Osteocyte (in vitro differentiated cells): ENCODE measurements around the gene TEX44. TPM values are rescaled to one million over a fixed set of nuclear protein-coding genes. Genes with fewer than 3 reads are reported as not detected.

Experiments
- DNase-seq: peaks from one replicate; pipeline ENCODE4 v3.0.0; 2021; ENCODE audit warnings: mixed read lengths; ENCODE audit not compliant: unreplicated experiment; ENCODE audit errors: extremely low spot score
- H3K27ac Mint-ChIP-seq: one replicate; pipeline ENCODE4 v1.8.0; 2021; ENCODE audit warnings: mild to moderate bottlenecking, mixed read lengths; ENCODE audit not compliant: unreplicated experiment
- H3K27me3 Mint-ChIP-seq: one replicate; pipeline ENCODE4 v1.8.0; 2021; ENCODE audit warnings: mixed read lengths; ENCODE audit not compliant: unreplicated experiment
- H3K36me3 Mint-ChIP-seq: one replicate; pipeline ENCODE4 v1.8.0; 2021; ENCODE audit warnings: mixed read lengths; ENCODE audit not compliant: unreplicated experiment
- H3K4me1 Mint-ChIP-seq: one replicate; pipeline ENCODE4 v1.8.0; 2021; ENCODE audit warnings: mixed read lengths; ENCODE audit not compliant: unreplicated experiment
- H3K4me3 Mint-ChIP-seq: one replicate; pipeline ENCODE4 v1.8.0; 2021; ENCODE audit warnings: mild to moderate bottlenecking, moderate library complexity, mixed read lengths; ENCODE audit not compliant: unreplicated experiment
- H3K9me3 Mint-ChIP-seq: one replicate; pipeline ENCODE4 v1.8.0; 2021; ENCODE audit warnings: mixed read lengths; ENCODE audit not compliant: unreplicated experiment
- long read RNA-seq: library from polyadenylated mRNA; unstranded; transcript quantifications from one replicate; pipeline ENCODE4 v2.0.0, GENCODE V29; 2021
- total RNA-seq: library from RNA; stranded (reverse); gene quantifications from 2 replicates; pipeline ENCODE4 v1.2.1, GENCODE V29; 2021
- TF ChIP-seq, protein P1 (sequence below): fragments of 200-600 bp; sonication (generic); IDR thresholded peaks from 2 replicates; pipeline ENCODE4 v1.5.0; 2021; ENCODE audit warnings: antibody characterized with exemption, mild to moderate bottlenecking, moderate library complexity

The TEX44 gene
- not detected in 2 replicates for total RNA-seq
- long read RNA-seq: 0 reads

DNA sequence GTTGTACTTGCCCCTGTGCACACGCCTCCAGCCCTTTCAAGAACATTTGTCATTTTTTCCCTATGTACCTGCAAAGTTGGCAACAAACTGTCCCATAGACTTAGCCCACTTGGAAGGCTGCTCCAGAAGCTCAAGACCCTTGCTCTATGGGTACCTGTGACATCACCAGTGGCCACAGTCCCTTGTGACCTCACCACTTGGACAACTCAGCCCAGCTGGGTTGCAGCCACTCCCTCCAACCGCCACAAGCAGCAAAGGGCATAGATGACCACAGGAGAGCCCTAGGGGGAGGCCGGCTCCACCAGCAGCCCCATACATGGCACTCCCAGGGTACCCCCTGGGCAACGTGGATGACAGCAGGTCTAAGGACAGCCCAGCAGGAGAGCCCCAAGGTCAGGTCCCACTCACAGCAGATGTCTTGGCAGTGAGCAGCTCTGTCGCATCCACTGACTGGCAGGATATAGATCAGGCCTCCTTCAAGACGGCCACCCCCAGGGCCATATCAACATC is at the start of gene TEX44:
TSS of gene TEX44 (plus strand) at position 229 of the 510 bp plus-strand sequence. CDS start at position 317, 88 bp downstream.
- H3K4me1 Mint-ChIP-seq: no peaks in the 10 kb centered on the region
- H3K4me3 Mint-ChIP-seq: no peak within 1 kb of the TSS
- H3K27me3 Mint-ChIP-seq: no peaks in the 10 kb centered on the region
- no peaks in the 10 kb centered on the region for H3K36me3 Mint-ChIP-seq
- TF ChIP-seq, protein P1, sequence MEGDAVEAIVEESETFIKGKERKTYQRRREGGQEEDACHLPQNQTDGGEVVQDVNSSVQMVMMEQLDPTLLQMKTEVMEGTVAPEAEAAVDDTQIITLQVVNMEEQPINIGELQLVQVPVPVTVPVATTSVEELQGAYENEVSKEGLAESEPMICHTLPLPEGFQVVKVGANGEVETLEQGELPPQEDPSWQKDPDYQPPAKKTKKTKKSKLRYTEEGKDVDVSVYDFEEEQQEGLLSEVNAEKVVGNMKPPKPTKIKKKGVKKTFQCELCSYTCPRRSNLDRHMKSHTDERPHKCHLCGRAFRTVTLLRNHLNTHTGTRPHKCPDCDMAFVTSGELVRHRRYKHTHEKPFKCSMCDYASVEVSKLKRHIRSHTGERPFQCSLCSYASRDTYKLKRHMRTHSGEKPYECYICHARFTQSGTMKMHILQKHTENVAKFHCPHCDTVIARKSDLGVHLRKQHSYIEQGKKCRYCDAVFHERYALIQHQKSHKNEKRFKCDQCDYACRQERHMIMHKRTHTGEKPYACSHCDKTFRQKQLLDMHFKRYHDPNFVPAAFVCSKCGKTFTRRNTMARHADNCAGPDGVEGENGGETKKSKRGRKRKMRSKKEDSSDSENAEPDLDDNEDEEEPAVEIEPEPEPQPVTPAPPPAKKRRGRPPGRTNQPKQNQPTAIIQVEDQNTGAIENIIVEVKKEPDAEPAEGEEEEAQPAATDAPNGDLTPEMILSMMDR: no peak
- H3K9me3 Mint-ChIP-seq: no peaks in the 10 kb centered on the region
- no peak within 1 kb of the TSS for H3K27ac Mint-ChIP-seq
- DNase-seq: no peak

DNA sequence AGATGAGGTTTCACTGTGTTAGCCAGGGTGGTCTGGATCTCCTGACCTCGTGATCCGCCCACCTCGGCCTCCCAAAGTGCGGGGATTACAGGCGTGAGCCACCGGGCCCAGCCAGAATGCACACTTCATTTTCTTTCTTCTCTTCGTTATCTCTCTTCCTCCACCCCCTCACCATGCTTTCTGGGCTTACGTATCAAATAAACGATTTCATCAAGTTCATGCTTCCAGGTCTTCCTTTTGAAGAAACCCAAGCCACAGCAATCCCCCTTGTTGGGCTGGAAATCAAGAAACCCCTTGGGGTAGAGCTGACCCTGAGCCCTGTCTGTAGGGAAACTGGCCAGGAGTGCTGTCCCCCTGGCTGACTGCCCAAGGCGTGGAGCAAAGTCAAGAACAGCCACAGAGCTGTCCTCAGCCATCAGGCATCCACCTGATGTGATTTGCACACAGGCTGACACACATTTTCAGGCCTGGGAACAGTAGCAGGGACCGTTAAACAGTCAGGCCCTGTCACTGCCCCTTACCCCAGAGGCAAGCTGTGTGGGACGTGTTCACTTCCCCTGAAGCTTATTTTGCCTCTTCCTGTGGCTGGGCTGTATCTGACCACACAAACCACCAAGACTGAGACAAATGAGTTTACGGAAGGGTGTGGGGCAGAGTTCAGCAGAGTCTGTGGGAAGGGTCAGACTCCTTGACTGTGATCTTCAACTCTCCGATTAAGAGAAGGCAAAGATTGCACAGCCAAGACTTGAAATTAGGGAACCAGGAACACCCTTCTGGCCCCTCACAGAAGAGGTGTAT is 47.4 kb upstream of the TEX44 start:
- peaks cover 8% of the 10 kb centered on the region for H3K27me3 Mint-ChIP-seq
- peaks cover 6% of the 10 kb centered on the region for H3K4me1 Mint-ChIP-seq
- H3K36me3 Mint-ChIP-seq: no peaks in the 10 kb centered on the region
- no peak overlapping the region for H3K4me3 Mint-ChIP-seq
- H3K27ac Mint-ChIP-seq: no peak overlapping the region
- TF ChIP-seq, protein P1: no peak
- H3K9me3 Mint-ChIP-seq: peaks cover 5% of the 10 kb centered on the region
- no peak for DNase-seq

DNA sequence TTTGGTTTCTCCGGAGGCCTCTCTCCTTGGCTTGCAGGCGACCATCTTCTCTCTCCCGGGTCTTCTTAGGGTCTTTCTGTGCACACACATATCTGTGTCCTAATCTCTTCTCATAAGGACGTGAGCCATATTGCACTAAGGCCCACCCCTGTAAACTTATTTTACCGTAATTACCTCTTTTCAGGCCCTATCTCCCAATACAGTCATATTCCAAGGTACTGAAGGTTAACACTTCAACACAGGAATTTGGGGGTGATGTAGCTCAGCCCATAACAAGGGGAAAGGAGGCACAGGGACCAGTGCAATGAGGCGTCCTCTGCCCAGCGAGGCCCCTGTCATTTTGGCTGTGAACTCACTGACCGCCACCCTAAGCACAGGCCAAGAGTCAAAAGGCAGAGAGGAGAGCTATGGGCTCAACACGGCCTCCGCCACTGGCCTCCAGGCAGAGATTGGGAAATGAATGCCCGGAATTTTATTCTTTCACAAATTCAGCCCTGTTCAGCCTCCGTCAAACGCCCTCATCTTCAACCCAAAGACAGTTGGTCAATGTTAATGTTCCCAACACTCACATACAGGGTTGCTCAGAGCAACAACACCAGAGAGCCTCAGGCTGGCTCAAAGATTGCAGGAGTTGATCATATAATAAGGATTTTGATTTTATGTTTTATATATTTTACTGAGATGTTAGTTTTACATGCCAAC is 46.5 kb upstream of the TEX44 start:
- Mint-ChIP-seq H3K27me3 (peaks cover 6% of the 10 kb centered on the region), H3K27ac (no peak overlapping the region), H3K4me3 (no peak overlapping the region), H3K36me3 (no peaks in the 10 kb centered on the region), H3K9me3 (peaks cover 5% of the 10 kb centered on the region), H3K4me1 (peaks cover 6% of the 10 kb centered on the region)
- no peak for DNase-seq
- TF ChIP-seq, protein P1: no peak

DNA sequence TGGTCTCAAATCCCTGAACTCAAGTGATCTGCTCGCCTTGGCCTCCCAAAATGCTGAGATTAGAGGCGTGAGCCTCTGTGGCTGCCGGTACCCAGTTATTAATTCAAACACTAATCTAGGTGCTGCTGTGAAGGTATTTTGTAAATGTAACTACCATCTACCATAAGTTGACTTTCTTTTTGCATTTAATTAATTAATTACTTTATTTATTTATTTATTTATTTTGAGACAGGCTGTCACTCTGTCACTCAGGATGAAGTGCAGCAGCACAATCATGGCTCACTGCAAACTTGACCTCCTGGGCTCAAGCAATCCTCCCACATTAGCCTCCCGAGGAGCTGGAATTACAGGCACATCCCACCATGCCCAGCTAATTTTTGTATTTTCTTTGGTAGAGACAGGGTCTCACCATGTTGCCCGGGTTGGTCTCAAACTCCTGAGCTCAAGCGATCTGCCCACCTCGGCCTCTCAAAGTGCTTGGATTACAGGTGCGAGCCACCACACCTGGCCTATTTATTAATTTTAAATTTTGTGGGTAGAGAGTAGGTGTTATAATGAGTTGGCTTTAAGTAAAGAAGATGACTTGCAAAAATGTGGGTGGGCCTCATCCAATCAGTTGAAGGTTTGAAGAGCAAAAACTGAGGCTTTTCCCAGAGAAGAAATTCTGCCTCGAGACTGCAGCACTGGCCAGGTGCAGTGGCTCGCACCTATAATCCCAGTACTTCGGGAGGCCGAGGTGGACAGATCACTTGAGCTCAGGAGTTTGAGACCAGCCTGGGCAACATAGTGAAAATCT is 45.2 kb upstream of the TEX44 start:
- Mint-ChIP-seq H3K36me3 (no peaks in the 10 kb centered on the region), H3K27ac (no peak overlapping the region), H3K4me1 (peaks cover 6% of the 10 kb centered on the region), H3K9me3 (peaks cover 5% of the 10 kb centered on the region), H3K27me3 (no peaks in the 10 kb centered on the region), H3K4me3 (no peak overlapping the region)
- TF ChIP-seq, protein P1: no peak
- no peak for DNase-seq
